ENCODE data around the gene AADACL4. TPM values are rescaled to one million over a fixed set of nuclear protein-coding genes. Genes with fewer than 3 reads are reported as not detected.

The AADACL4 gene
- total and polyA plus RNA-seq, 3 donors from 2014 or later: 0.66 TPM; not detected in 2

DNA sequence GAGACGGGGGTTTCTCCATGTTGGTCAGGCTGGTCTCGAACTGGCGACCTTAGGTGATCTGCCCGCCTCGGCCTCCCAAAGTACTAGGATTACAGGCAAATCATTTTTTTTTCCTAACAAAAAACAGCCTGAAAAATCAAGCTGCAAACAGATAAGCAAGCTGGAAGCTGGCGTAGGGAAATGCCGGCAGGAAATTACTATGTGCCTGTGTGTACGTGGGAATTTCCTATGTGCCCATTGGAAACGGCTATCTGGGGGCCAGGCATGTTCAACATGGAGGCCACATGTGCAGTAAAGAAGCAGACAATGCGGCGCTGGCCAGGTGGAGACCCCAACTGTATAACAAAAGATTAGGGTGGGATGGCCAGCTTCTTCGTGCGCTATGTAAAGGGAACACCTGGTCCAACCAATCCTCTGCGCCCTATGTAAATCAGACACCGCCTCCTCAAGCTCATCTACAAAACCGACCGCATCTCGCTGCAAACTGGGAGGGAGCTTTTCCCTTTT is 9.1 kb upstream of the AADACL4 start:
- H3K9me3 ChIP-seq: no peaks in the 10 kb centered on the region
- H3K4me1 ChIP-seq: peaks cover 6% of the 10 kb centered on the region
- H3K4me3 ChIP-seq: peak overlapping the region in 1 of 2 donors; percentile 17
- H3K27ac ChIP-seq: no peak overlapping the region
- H3K36me3 ChIP-seq (ENCODE audit: low read depth, missing control alignments): no peaks in the 10 kb centered on the region
- no peaks in the 10 kb centered on the region for H3K27me3 ChIP-seq
- DNase-seq: no peak
- intact Hi-C loops (cut with DNase I; ENCODE audit: low total_unique reads): no loop called here
- TF ChIP-seq POLR2A (IDR thresholded peaks at IDR 0.05): no peak
- TF ChIP-seq, protein P1, sequence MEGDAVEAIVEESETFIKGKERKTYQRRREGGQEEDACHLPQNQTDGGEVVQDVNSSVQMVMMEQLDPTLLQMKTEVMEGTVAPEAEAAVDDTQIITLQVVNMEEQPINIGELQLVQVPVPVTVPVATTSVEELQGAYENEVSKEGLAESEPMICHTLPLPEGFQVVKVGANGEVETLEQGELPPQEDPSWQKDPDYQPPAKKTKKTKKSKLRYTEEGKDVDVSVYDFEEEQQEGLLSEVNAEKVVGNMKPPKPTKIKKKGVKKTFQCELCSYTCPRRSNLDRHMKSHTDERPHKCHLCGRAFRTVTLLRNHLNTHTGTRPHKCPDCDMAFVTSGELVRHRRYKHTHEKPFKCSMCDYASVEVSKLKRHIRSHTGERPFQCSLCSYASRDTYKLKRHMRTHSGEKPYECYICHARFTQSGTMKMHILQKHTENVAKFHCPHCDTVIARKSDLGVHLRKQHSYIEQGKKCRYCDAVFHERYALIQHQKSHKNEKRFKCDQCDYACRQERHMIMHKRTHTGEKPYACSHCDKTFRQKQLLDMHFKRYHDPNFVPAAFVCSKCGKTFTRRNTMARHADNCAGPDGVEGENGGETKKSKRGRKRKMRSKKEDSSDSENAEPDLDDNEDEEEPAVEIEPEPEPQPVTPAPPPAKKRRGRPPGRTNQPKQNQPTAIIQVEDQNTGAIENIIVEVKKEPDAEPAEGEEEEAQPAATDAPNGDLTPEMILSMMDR (IDR thresholded peaks at IDR 0.05): no peak
- WGBS, 2 donors: 50 to 67% methylated on average over 18 of the region's 18 CpGs

DNA sequence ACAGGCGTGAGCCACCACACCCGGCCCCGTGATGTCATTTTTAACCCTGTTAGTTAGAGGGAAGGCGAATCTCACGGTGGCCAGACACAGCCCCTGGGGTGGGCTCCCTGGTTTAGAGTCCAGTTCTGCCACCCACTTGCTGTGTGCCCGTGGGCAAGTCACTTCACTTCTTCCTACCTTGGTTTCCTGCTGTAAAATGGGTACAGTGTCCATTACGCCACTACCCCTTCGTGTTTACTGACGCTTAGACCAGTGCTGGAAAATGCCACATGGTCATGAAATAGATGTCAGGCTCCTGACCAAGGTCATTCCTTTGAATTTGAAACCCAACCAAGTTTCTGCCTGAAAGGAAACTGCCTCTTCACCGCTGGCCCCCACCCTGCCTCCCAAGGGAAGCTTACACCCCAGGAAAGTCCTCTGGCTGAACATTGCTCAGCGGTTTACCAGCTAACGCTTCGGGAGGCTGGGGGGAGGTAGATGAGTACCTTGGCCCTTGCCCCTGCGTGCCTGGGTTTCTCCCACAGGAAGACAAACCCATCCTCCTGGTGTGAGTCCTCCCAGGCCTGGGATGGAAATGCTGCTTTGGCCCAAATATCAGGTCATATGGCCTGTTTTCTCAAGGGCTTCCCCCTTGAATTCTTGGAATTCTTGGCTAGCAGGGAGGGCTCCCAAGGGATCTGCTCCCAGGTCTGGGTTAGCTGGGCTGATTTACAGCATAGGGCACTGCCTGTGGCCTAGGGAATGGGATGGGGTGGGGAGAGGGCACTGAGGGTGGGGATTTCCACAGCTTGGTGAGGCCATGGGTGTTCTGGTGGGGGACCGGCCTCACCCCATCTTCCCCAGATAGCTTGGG is 7.6 kb upstream of the AADACL4 start:
- H3K4me3 ChIP-seq: no peak overlapping the region
- H3K4me1 ChIP-seq: peaks cover 6% of the 10 kb centered on the region
- intact Hi-C loops (cut with DNase I; ENCODE audit: low total_unique reads): no loop called here
- DNase-seq: peak; percentile 46
- H3K9me3 ChIP-seq: no peaks in the 10 kb centered on the region
- no peaks in the 10 kb centered on the region for H3K36me3 ChIP-seq (ENCODE audit: low read depth, missing control alignments)
- no peaks in the 10 kb centered on the region for H3K27me3 ChIP-seq
- 63 to 82% methylated on average over 8 to 15 of the region's 15 CpGs for WGBS, 2 donors
- H3K27ac ChIP-seq: no peak overlapping the region
- TF ChIP-seq, protein P1 (IDR thresholded peaks at IDR 0.05): no peak
- no peak for TF ChIP-seq POLR2A (IDR thresholded peaks at IDR 0.05)

DNA sequence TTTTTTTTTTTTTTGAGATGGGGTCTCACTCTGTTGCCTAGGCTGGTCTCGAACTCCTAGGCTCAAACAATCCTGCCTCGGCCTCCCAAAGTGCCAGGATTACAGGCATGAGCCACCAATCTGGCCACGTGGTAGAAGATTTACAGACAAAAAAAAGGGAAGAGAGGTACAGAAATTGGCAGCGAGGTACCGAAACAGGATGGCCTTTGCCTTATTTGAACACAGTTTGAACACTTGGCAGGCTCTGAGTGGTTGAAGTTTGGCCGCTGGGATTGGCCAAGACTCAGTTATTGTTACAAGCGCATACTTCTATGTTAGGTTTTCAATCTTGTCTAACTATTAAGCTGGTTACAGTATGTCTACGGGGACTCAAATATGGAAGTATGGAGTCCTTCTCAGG is 6.2 kb upstream of the AADACL4 start:
- no peaks in the 10 kb centered on the region for H3K9me3 ChIP-seq
- H3K4me3 ChIP-seq: no peak overlapping the region
- H3K27ac ChIP-seq: no peak overlapping the region
- no peaks in the 10 kb centered on the region for H3K36me3 ChIP-seq (ENCODE audit: low read depth, missing control alignments)
- intact Hi-C loops (cut with DNase I; ENCODE audit: low total_unique reads): no loop called here
- WGBS, 2 donors: 88 to 89% methylated on average over 8 of the region's 8 CpGs
- no peak for DNase-seq
- TF ChIP-seq, protein P1 (IDR thresholded peaks at IDR 0.05): no peak
- TF ChIP-seq POLR2A (IDR thresholded peaks at IDR 0.05): no peak
- H3K4me1 ChIP-seq: peaks cover 6% of the 10 kb centered on the region
- H3K27me3 ChIP-seq: no peaks in the 10 kb centered on the region

DNA sequence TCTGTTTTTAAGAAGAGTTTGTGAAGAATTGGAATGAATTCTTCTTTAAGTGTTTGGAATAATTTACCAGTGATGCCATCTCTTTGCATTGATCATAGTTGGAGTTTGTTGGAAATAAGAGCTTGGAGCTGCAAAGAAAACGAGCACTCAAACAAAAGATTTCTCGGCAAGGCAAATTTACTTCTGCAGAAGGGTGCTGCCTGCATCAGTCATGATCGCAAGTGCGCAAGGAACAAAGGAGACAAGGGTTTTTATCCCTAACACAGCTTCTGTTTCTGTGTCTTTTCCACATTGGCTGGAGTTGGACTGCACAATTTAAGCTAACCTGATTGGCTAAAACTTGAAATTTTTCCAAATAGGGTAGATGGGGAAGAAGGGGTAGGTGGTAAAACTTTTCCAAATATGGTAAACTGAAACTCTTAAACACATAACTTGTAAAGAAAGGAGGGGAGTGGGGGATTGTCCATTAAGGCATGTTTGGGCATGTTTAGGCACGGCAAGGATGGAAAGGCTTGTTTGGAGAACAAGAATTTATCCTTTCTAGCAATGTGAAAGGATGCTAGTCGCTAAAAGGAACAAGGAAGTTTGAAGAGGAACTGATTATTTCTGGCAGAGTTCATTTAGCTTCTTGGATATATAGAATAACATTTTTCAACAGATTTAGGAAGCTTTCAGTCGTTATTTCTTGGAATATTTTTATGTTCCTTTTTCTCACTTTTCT is 3.5 kb upstream of the AADACL4 start:
- H3K27me3 ChIP-seq: no peaks in the 10 kb centered on the region
- peaks cover 6% of the 10 kb centered on the region for H3K4me1 ChIP-seq
- DNase-seq: no peak
- TF ChIP-seq, protein P1 (IDR thresholded peaks at IDR 0.05): no peak
- TF ChIP-seq POLR2A (IDR thresholded peaks at IDR 0.05): no peak
- no peaks in the 10 kb centered on the region for H3K36me3 ChIP-seq (ENCODE audit: low read depth, missing control alignments)
- WGBS, 2 donors: 93 to 94% methylated on average over 7 of the region's 7 CpGs
- H3K9me3 ChIP-seq: no peaks in the 10 kb centered on the region
- intact Hi-C loops (cut with DNase I; ENCODE audit: low total_unique reads): no loop called here
- no peak overlapping the region for H3K27ac ChIP-seq
- H3K4me3 ChIP-seq: no peak overlapping the region
